ENCODE data around the gene AGER. TPM values are rescaled to one million over a fixed set of nuclear protein-coding genes. Genes with fewer than 3 reads are reported as not detected.
A peak's percentile ranks its signal among the peaks of the same experiment; 100 is the strongest.

AGER gene
- 1 to 10 TPM; 1.9 to 8.9 (median 5.3) TPM for total RNA-seq
- 10 to 100 TPM in 1 of 3 donors, 1 to 10 TPM in 1, not detected in 1; 2.4 to 10.6 TPM for polyA plus RNA-seq

- Histone ChIP-seq H3K4me1 (peaks cover 0 to 76% (median 52%) of the 10 kb centered on the region in 4 donors), H3K27ac (peak within 1 kb of the TSS; percentile 83 to 100 (median 96)), H3K4me3 (no peak within 1 kb of the TSS), H3K36me3 (peaks cover 13 to 66% (median 23%) of the 10 kb centered on the region in 4 donors), H3K27me3 (no peaks in the 10 kb centered on the region), H3K9me3 (no peaks in the 10 kb centered on the region)
- TF ChIP-seq EP300 (IDR thresholded peaks at IDR 0.05) (no peak), POLR2A (IDR thresholded peaks at IDR 0.05) (no peak), CTCF (IDR thresholded peaks at IDR 0.05) (no peak), POLR2AphosphoS5 (IDR thresholded peaks at IDR 0.05) (no peak)
- 82 to 83% methylated on average over 6 of the region's 6 CpGs for WGBS, 2 donors
- intact Hi-C loops (cut with DNase I) = no loop called here
- DNase-seq = no peak
Observed at GRCh38 chr6:32184084-32184640, at the start of gene AGER. Gene AGER (minus strand): TSS chr6:32184253. CDS start chr6:32184222, 31 bp downstream.

- WGBS, 2 donors = 87% methylated on average over 7 of the region's 7 CpGs
Observed at GRCh38 chr6:32226434-32226833, 42.4 kb upstream of the AGER start.

GRCh38 chr6:32224696-32225095, 40.6 kb upstream of the AGER start:
- intact Hi-C loops (cut with DNase I) = no loop called here
- 66 to 73% methylated on average over 2 of the region's 2 CpGs for WGBS, 2 donors
- DNase-seq = no peak

More at GRCh38 chr6:32226434-32226833, 42.4 kb upstream of the AGER start:
- Histone ChIP-seq H3K36me3 (no peaks in the 10 kb centered on the region), H3K27ac (no peak overlapping the region), H3K27me3 (no peaks in the 10 kb centered on the region), H3K4me3 (no peak overlapping the region), H3K9me3 (no peaks in the 10 kb centered on the region), H3K4me1 (no peaks in the 10 kb centered on the region)
- DNase-seq = no peak
- intact Hi-C loops (cut with DNase I) = no loop called here
- TF ChIP-seq POLR2AphosphoS5 (IDR thresholded peaks at IDR 0.05) = no peak
- TF ChIP-seq CTCF (IDR thresholded peaks at IDR 0.05) = no peak
- TF ChIP-seq EP300 (IDR thresholded peaks at IDR 0.05) = no peak
- TF ChIP-seq POLR2A (IDR thresholded peaks at IDR 0.05) = no peak

GRCh38 chr6:32223258-32224235, 39.5 kb upstream of the AGER start, which contains the start of gene NOTCH4:
Gene NOTCH4 (minus strand): TSS chr6:32224067. CDS start chr6:32223928, 139 bp downstream.
- H3K27me3 ChIP-seq = peaks cover 0 to 5% (median 0%) of the 10 kb centered on the region in 3 donors
- peak within 1 kb of the TSS in 2 of 4 donors; percentile 21 to 38 for H3K27ac ChIP-seq
- H3K4me3 ChIP-seq = peak within 1 kb of the TSS in 1 of 4 donors; percentile 9
- intact Hi-C loops (cut with DNase I) = no loop called here
- no peak for DNase-seq
- no peaks in the 10 kb centered on the region for H3K4me1 ChIP-seq
- H3K36me3 ChIP-seq = no peaks in the 10 kb centered on the region
- no peaks in the 10 kb centered on the region for H3K9me3 ChIP-seq
- peak in 1 of 4 donors; percentile 13 for TF ChIP-seq POLR2AphosphoS5 (IDR thresholded peaks at IDR 0.05)
- TF ChIP-seq POLR2A (IDR thresholded peaks at IDR 0.05) = no peak
- WGBS, 2 donors = 60 to 62% methylated on average over 20 of the region's 20 CpGs

More at GRCh38 chr6:32224696-32225095, 40.6 kb upstream of the AGER start:
- Histone ChIP-seq H3K36me3 (no peaks in the 10 kb centered on the region), H3K4me1 (no peaks in the 10 kb centered on the region), H3K27me3 (peaks cover 0 to 5% (median 0%) of the 10 kb centered on the region in 3 donors), H3K4me3 (no peak overlapping the region), H3K9me3 (no peaks in the 10 kb centered on the region), H3K27ac (no peak overlapping the region)
- TF ChIP-seq POLR2A (IDR thresholded peaks at IDR 0.05) (no peak), EP300 (IDR thresholded peaks at IDR 0.05) (no peak), CTCF (IDR thresholded peaks at IDR 0.05) (no peak), POLR2AphosphoS5 (IDR thresholded peaks at IDR 0.05) (no peak)

Data from sigmoid colon (tissue), 7 donors.